NCI-H748 treated with DMSO at 0.1 percent for 48 hours (cell line): ENCODE data around the gene SPOP.
"Not testable (repeated sequence)": the region's sequence is repeated elsewhere in the genome, so short reads cannot be mapped to it uniquely, and the experiment has no call there.

Experiments
- DNase-seq: peaks from one replicate; lab custom pipeline; 2025; lab: John Stamatoyannopoulos, UW

SPOP gene

GRCh38 chr17:49647256-49647585 lies 30.7 kb downstream of the SPOP start:
- DNase-seq: no peak

DNA sequence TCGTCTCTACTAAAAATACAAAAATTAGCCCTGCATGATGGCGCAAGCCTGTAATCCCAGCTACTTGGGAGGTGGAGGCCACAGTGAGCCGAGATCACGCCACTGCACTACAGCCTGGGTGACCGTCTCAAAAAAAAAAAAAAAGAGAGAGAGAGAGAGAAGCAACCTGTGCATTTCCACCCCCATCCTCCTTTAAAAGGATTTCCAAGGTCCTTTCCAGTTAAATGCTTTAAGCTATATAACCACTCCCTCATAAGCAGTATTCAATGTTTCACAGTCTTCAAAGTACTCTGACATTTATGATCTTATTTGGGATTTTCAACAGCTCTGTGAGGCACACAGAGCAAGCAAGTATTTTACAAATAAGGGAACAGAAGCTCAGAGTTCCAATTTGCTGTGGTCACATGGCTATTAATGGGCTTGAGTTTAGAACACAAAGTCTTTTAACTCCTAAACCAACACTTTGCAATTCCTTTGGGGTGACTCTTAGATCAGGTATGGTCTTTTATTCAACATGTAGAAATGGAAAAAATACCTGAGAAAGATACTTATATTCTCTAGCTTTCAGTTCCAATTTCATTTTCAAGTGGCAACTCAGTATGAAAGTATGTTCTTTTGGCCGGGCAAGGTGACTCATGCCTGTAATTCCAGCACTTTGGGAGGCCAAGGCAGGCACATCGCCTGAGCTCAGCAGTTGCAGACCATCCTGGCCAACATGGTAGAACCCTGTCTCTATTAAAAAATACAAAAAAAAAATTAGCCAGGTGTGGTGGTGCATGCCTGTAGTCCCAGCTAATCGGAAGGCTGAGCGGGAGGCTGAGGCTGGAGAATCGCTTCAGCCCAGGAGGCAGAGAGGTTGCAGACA lies 31.3 kb downstream of the SPOP start:
- no peak for DNase-seq

DNA sequence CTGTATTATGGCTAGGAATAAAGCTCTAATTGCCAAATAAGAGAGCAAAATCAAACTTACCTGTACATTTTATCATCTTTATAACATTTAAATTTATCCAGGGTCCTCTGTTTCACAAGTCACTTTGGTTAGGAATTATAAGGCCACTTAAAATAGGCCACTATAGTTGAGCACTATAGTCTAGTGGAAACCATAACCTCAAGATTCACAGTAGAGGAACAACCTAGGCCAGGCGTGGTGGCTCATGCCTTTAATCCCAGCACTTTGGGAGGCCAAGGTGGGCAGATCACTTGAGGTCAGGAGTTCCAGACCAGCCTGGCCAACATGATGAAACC lies 31.9 kb downstream of the SPOP start:
- DNase-seq: not testable (repeated sequence)

DNA sequence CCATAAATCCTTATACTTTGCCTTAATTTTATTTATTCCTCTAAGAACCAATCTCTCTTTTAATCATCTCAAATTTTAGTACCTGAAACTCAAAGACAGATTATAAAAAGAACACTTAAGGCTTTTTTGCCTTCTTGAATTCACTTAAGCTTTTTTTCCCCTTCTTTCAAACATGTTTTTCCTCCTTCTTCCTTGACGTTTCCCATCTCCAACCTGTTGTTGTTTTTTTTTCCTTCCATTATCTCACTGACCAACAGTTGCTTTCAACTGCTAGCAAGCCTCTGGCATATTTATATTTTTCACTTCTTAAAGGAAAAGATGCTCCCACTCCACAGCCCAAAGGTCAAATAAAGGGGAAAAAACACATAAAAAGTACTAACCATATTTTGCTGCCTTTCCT lies 32.2 kb downstream of the SPOP start:
- DNase-seq: no peak

DNA sequence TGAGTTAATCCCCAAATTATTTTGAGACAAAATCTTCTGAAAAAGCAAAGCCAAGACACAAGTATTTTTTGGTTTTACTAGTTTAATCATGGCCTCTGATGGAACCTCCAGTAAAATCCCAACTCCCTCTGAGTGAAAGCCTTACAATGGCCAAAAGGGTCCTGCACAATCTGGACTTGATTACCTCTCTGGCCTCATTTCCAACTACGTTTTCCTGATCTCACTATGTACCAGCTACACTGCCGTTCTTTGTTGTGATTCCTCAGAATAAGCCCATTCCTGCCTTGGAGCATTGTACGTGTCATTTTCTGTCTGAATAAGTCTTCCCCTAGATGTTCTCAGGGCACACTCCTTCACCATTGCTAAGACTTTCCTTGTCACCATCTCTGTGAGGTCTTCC lies 37.3 kb downstream of the SPOP start:
- no peak for DNase-seq

DNA sequence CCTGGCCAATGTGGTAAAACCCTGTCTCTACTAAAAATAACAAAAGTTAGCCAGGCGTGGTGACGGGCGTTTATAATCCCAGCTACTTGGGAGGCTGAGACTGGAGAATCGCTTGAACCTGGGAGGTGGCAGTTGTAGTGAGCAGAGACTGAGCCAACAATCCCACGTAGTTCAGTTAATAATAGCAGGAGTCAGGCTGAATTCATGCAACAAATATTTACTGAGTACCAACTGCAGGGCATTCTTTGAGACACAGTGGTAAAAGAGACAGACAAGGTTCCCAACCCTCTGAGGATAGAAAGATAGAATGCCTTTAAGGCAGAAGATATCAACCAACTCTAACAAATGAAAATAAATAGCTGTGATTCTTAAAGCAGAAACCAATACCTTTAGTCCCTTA lies 39.1 kb downstream of the SPOP start:
- DNase-seq: no peak

GRCh38 chr17:49637739-49638138 lies 40.2 kb downstream of the SPOP start:
- no peak for DNase-seq

GRCh38 chr17:49637050-49637449 lies 40.8 kb downstream of the SPOP start:
- DNase-seq: no peak

GRCh38 chr17:49635121-49635520 lies 42.8 kb downstream of the SPOP start:
- no peak for DNase-seq

DNA sequence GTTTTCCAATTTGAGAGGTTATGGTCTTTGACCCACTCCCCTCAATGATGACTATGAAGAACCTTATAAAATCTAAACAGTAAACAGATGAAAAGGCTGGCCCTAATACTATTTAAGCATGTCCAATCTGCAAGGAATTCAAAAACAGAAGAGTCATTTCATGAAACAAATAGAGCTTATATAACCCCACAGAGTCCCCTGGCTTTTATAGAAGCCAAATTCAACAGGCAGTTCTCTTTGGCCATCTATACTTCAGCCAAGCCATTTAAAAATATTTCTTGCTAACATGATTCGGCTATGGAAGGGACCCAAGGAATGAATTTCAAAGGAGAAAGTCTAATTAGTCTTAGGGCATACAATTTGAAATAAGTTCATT lies 43.4 kb downstream of the SPOP start:
- DNase-seq: no peak

- no peak for DNase-seq
Measured at GRCh38 chr17:49633762-49634484, 44.0 kb downstream of the SPOP start.

DNA sequence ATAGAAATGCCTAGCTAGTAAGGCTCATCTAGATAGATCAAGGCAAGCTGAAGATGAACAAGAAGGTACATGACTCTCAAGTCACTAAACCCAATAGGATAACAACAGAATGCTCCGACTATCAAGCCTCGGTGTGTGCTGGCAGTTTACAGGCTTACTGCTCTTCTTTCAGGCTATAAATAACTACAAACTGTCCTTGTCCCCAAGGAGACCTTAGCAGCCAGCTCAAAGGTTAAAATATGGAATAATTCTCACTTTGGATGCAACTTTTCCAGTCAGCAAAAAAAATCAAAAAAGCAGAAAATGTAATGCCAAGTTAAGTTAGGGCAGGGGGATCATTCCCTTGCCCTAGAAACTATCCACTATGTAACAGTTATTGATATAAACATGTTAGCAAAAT lies 44.6 kb downstream of the SPOP start:
- no peak for DNase-seq

DNA sequence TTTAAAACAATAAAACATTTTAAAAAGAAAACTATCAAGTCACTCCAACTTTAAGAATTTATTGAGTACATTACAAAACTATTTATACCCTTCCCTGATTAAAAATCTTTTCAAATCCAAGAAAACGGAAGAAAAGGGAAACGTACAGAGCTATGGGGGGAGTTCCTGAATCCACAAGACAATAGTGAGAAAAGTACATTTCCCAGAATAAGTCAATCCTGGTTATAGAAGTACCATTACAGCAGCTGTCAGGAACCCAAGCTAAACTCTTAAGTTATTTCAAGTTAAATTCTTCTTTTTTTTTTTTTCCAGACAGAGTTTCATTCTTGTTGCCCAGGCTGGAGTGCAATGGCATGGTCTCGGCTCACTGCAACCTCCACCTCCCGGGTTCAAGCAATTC lies 45.7 kb downstream of the SPOP start:
- no peak for DNase-seq

DNA sequence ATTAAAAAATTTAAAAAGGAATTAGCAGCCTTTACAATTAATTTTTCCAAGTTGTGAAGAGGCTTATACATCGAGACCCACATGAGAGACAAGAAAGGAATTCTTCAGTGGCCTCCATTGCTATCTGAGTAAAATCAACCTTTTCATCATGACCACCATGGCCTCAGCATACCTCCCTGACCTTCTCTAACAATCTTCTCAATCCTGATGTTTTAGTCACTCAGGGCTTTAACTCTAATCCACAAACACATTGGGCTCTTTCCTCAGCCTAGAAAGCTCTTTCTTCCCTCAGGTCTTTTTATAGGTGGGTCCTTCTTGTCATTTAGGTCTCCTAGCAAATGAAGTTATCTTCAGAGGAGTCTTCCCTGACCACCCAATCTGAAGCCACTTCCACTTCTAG lies 46.4 kb downstream of the SPOP start:
- no peak for DNase-seq

DNA sequence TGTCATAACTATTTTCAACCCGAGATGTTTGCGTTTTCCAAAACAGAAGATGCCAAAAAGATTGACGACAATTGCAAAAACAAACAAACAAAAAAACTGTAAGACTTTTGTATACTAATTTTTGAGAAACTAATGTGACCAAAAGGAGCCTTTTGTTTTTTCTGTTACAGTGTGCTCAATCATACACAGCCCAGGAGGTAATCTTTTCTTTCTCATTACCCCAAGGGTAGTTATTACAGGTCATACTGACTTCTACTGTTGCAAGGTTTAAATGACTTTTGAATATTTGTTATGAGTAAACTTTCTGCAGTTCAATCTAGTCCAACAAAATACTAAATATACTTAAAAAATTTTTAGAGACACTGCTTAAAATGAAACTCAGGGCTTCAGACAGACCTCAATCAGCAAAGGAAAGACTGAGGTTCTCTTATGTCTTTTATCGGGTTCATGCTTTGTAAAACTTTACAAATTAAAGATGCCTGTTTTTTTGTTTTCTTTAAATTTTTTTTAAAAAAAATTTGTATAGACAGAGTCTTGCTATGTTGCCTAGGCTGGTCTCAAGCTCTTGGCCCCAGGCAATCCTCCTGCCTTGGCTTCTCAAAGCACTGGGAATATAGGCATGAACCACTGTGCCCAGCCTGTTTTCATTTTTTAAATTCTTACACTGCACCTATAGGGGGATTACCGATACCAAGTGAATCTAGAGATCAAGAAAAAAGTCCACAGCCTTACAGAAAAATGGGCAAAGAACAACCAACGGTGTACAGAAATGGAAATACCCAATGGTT lies 47.6 kb downstream of the SPOP start:
- DNase-seq: no peak

GRCh38 chr17:49629447-49629846 lies 48.5 kb downstream of the SPOP start:
- no peak for DNase-seq

GRCh38 chr17:49624896-49625295 lies 53.0 kb downstream of the SPOP start:
- DNase-seq: no peak

GRCh38 chr17:49621946-49622529 lies 55.9 kb downstream of the SPOP start:
- DNase-seq: no peak

GRCh38 chr17:49621420-49621819 lies 56.5 kb downstream of the SPOP start:
- no peak for DNase-seq

GRCh38 chr17:49618028-49618611 lies 59.8 kb downstream of the SPOP start:
- no peak for DNase-seq

GRCh38 chr17:49616601-49617131 lies 61.2 kb downstream of the SPOP start:
- no peak for DNase-seq

- DNase-seq: no peak
Measured at GRCh38 chr17:49616086-49616485, 61.8 kb downstream of the SPOP start.
